HCT116 (cell line): ENCODE measurements around the gene PRR23E. TPM values are rescaled to one million over a fixed set of nuclear protein-coding genes. Genes with fewer than 3 reads are reported as not detected.

Experiments
- ATAC-seq: fragments of 200-7000 bp; cut with Tn5 transposase; 2 replicates; pipeline ENCODE4 v1.9.1; 2020; ENCODE audit warnings: mild to moderate bottlenecking, moderate library complexity
- BruUV-seq: library from RNA; stranded (reverse); fragments of 400-500 nt; replicated peaks from 2 replicates; lab custom pipeline; 2021; lab: Mats Ljungman, UMichigan
- CTCF ChIA-PET: fragments of 300-600 bp; sonication (Branson Sonifier 250); formaldehyde crosslinking; loops from one replicate; lab custom pipeline; 2021; ENCODE audit warnings: antibody characterized with exemption; lab: Charles Lee
- POLR2A ChIA-PET: fragments of 300-600, 350-600 bp; sonication (Branson Sonifier 250); formaldehyde crosslinking; loops from one replicate; lab custom pipeline; 2021; ENCODE audit warnings: antibody characterized with exemption; lab: Charles Lee
- RAD21 ChIA-PET, 2 experiments: fragments of 300-600 bp; sonication (Branson Sonifier 250); formaldehyde crosslinking; loops; one replicate each; lab custom pipeline; 2023; ENCODE audit warnings: low total read pairs in 2 of 2; ENCODE audit not compliant: uncharacterized antibody in 2 of 2, unreplicated experiment in 2 of 2, low non-redundant PET in 1 of 2; lab: Charles Lee
- DNase-seq: peaks from one replicate; pipeline ENCODE4 v3.0.0-alpha.2; 2010; ENCODE audit warnings: low read depth, low spot score
- H2AFZ ChIP-seq: fragments of 200-600 bp; shearing (Covaris generic), sonication (generic); 2 replicates; pipeline ENCODE4 v1.6.1; 2017; ENCODE audit warnings: low read depth, mixed run types, mixed read lengths, antibody characterized with exemption, low read length; ENCODE audit not compliant: poor library complexity, severe bottlenecking
- H3K27ac ChIP-seq: 2 replicates; pipeline ENCODE4 v1.5.1; 2012; ENCODE audit warnings: low read depth, low read length
- H3K27me3 ChIP-seq: fragments of 200-600 bp; sonication (generic); 2 replicates; pipeline ENCODE4 v1.6.1; 2016; ENCODE audit warnings: mixed run types, low read length, mixed read lengths; ENCODE audit not compliant: insufficient read depth
- H3K36me3 ChIP-seq, 2 experiments: fragments of 200-500 bp in 1 of 2; fragments of 200-600 bp in 1 of 2; sonication (Bioruptor generic) in 1 of 2; sonication (generic) in 1 of 2; 2 replicates each; pipeline versions ENCODE4 v1.5.1 to v1.6.1; 2014 to 2016; ENCODE audit warnings: low read length in 2 of 2, inconsistent platforms in 1 of 2, mixed read lengths in 1 of 2, mixed run types in 1 of 2; ENCODE audit not compliant: insufficient read depth in 2 of 2, control insufficient read depth in 1 of 2
- H3K4me1 ChIP-seq, 2 experiments: fragments of 200-600 bp in 1 of 2; sonication (generic) in 1 of 2; 2 replicates each; pipeline versions ENCODE4 v1.5.1 to v1.6.1; 2012 to 2017; ENCODE audit warnings: low read length in 2 of 2, inconsistent platforms in 1 of 2, mild to moderate bottlenecking in 1 of 2, mixed read lengths in 1 of 2, mixed run types in 1 of 2, moderate library complexity in 1 of 2; ENCODE audit not compliant: insufficient read depth in 2 of 2, control insufficient read depth in 1 of 2
- H3K4me2 ChIP-seq: fragments of 200-600 bp; sonication (generic); 2 replicates; pipeline ENCODE4 v1.6.1; 2017; ENCODE audit warnings: mixed run types, low read length, mixed read lengths
- H3K4me3 ChIP-seq, 2 experiments: fragments of 200-600 bp in 1 of 2; sonication (generic) in 1 of 2; replicated peaks in 1 of 2; 2 replicates each; pipeline ENCODE4 v1.5.1; 2011 to 2016; ENCODE audit warnings: low read length in 2 of 2, control low read depth in 1 of 2, low read depth in 1 of 2, mild to moderate bottlenecking in 1 of 2, mixed read lengths in 1 of 2, mixed run types in 1 of 2
- H3K79me2 ChIP-seq: fragments of 200-600 bp; sonication (generic); 2 replicates; pipeline ENCODE4 v1.6.1; 2017; ENCODE audit warnings: mild to moderate bottlenecking, mixed run types, low read length, moderate library complexity, mixed read lengths; ENCODE audit not compliant: insufficient read depth
- H3K9ac ChIP-seq: fragments of 200-600 bp; sonication (generic); 2 replicates; pipeline ENCODE4 v1.6.1; 2016; ENCODE audit warnings: low read length, mixed read lengths
- H3K9me2 ChIP-seq: fragments of 200-600 bp; sonication (generic), shearing (Covaris generic); 2 replicates; pipeline ENCODE4 v1.6.1; 2017; ENCODE audit warnings: mixed run types, mild to moderate bottlenecking, moderate library complexity; ENCODE audit not compliant: insufficient read depth
- H3K9me3 ChIP-seq, 2 experiments: fragments of 200-500 bp in 1 of 2; fragments of 200-600 bp in 1 of 2; sonication (Bioruptor generic) in 1 of 2; sonication (generic) in 1 of 2; 2 replicates each; pipeline ENCODE4 v1.6.1; 2014 to 2017; ENCODE audit warnings: low read length in 2 of 2, mixed read lengths in 2 of 2, inconsistent platforms in 1 of 2, low read depth in 1 of 2, mild to moderate bottlenecking in 1 of 2, mixed run types in 1 of 2, moderate library complexity in 1 of 2; ENCODE audit not compliant: control insufficient read depth in 1 of 2, insufficient read depth in 1 of 2
- H4K20me1 ChIP-seq: fragments of 200-600 bp; sonication (generic), shearing (Covaris generic); 2 replicates; pipeline ENCODE4 v1.6.1; 2017; ENCODE audit warnings: mixed run types, mild to moderate bottlenecking, moderate library complexity; ENCODE audit not compliant: insufficient read depth
- CBX3 ChIP-seq: IDR thresholded peaks from 2 replicates; pipeline ENCODE4 v1.6.1; 2012; ENCODE audit warnings: low read depth
- CEBPB ChIP-seq: IDR thresholded peaks from 2 replicates; pipeline ENCODE4 v1.6.1; 2012; ENCODE audit warnings: low read depth
- EGR1 ChIP-seq: IDR thresholded peaks from 2 replicates; pipeline ENCODE4 v1.6.1; 2012; ENCODE audit warnings: low read depth
- ELF1 ChIP-seq: IDR thresholded peaks from 2 replicates; pipeline ENCODE4 v1.6.1; 2012; ENCODE audit warnings: low read depth, borderline replicate concordance
- EZH2 ChIP-seq: fragments of 200-600 bp; sonication (generic); IDR thresholded peaks from 2 replicates; pipeline ENCODE4 v1.6.1; 2017; ENCODE audit warnings: antibody characterized with exemption, mixed run types
- EZH2phosphoT487 ChIP-seq: fragments of 200-600 bp; IDR thresholded peaks from 2 replicates; pipeline ENCODE4 v1.6.1; 2018; ENCODE audit warnings: antibody characterized with exemption, borderline replicate concordance
- JUND ChIP-seq: IDR thresholded peaks from 2 replicates; pipeline ENCODE4 v1.6.1; 2012
- POLR2A ChIP-seq: IDR thresholded peaks from 2 replicates; pipeline ENCODE4 v1.7.0; 2011; ENCODE audit warnings: borderline replicate concordance; ENCODE audit not compliant: insufficient read depth, insufficient read length; ENCODE audit errors: extremely low read depth
- RAD21 ChIP-seq: IDR thresholded peaks from 2 replicates; pipeline ENCODE4 v1.6.1; 2012; ENCODE audit warnings: low read depth, mild to moderate bottlenecking
- SIN3A ChIP-seq: IDR thresholded peaks from 2 replicates; pipeline ENCODE4 v1.6.1; 2012; ENCODE audit warnings: low read depth
- SP1 ChIP-seq: IDR thresholded peaks from 2 replicates; pipeline ENCODE4 v1.6.1; 2012; ENCODE audit warnings: low read depth
- SRF ChIP-seq: IDR thresholded peaks from 2 replicates; pipeline ENCODE4 v1.6.1; 2012; ENCODE audit warnings: low read depth
- YY1 ChIP-seq: IDR thresholded peaks from 2 replicates; pipeline ENCODE4 v1.6.1; 2011; ENCODE audit warnings: low read length, low read depth, moderate library complexity, mild to moderate bottlenecking; ENCODE audit not compliant: insufficient replicate concordance; ENCODE audit errors: extremely low read depth
- ZFX ChIP-seq: fragments of 450-650 bp; IDR thresholded peaks from 2 replicates; pipeline ENCODE4 v1.6.1; 2017
- ZNF274 ChIP-seq: fragments of 200-500 bp; sonication (Bioruptor generic); IDR thresholded peaks from 2 replicates; pipeline ENCODE4 v1.6.1; 2014; ENCODE audit warnings: mild to moderate bottlenecking, low read depth, low read length, inconsistent platforms
- intact Hi-C: fragments of 100-400 bp; cut with micrococcal nuclease; formaldehyde crosslinking; loops from 2 replicates; pipeline ENCODE4 v1.10.0; 2022
- total RNA-seq: library from RNA; stranded (reverse); gene quantifications from one replicate; pipeline ENCODE4 v1.2.1, GENCODE V29; 2021; ENCODE audit not compliant: unreplicated experiment
- TF ChIP-seq, protein P1 (sequence below): IDR thresholded peaks from 2 replicates; pipeline ENCODE4 v1.6.1; 2012
- TF ChIP-seq, protein P2 (sequence below): IDR thresholded peaks from 2 replicates; pipeline ENCODE4 v1.6.1; 2012; ENCODE audit warnings: low read depth
- TF ChIP-seq, protein P3 (sequence below): IDR thresholded peaks from 2 replicates; pipeline ENCODE4 v1.6.1; 2011; ENCODE audit warnings: mild to moderate bottlenecking, low read length, moderate library complexity; ENCODE audit not compliant: insufficient replicate concordance; ENCODE audit errors: extremely low read depth
- TF ChIP-seq, protein P4 (sequence below), 3 experiments: fragments of 200-600 bp in 1 of 3; sonication (generic) in 1 of 3; IDR thresholded peaks in 2 of 3; conservative IDR thresholded peaks in 1 of 3; 2 replicates each; pipeline ENCODE4 v1.5.1; 2012 to 2017; ENCODE audit warnings: low read depth in 2 of 3, low read length in 2 of 3, antibody characterized with exemption in 1 of 3, borderline replicate concordance in 1 of 3, control low read depth in 1 of 3, mild to moderate bottlenecking in 1 of 3, mixed read lengths in 1 of 3, mixed run types in 1 of 3, moderate library complexity in 1 of 3; ENCODE audit not compliant: insufficient read depth in 1 of 3

Gene PRR23E
- total RNA-seq, 1 experiment from 2014 or later, result not detected

DNA sequence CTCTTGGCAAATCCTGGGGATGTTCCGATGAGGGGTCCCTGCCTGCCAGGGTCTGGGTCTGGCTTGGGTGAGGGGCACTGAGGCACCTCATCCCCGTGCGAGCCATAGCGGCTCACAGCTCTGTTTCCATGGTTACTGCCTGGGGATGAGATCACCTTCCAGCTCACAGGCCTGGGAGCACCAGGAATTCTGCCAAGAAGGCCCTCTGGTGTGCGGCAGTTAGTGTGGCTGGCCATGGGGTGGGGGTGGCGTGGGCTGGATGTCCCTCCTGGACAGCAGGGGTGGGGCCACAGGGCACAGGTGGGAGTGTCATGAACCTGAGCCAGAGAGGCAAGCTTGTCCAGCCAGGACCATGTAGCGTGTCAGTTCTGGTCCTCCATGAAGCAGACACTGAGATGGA lies 22.1 kb upstream of the PRR23E start (continued):
- TF ChIP-seq SRF, result no peak
- TF ChIP-seq, protein P1, sequence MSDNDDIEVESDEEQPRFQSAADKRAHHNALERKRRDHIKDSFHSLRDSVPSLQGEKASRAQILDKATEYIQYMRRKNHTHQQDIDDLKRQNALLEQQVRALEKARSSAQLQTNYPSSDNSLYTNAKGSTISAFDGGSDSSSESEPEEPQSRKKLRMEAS, result no peak
- TF ChIP-seq RAD21, result no peak
- TF ChIP-seq EZH2, result no peak
- no peak for TF ChIP-seq EZH2phosphoT487
- TF ChIP-seq ZNF274, result no peak
- no peak for TF ChIP-seq CBX3
- no peak for TF ChIP-seq EGR1

DNA sequence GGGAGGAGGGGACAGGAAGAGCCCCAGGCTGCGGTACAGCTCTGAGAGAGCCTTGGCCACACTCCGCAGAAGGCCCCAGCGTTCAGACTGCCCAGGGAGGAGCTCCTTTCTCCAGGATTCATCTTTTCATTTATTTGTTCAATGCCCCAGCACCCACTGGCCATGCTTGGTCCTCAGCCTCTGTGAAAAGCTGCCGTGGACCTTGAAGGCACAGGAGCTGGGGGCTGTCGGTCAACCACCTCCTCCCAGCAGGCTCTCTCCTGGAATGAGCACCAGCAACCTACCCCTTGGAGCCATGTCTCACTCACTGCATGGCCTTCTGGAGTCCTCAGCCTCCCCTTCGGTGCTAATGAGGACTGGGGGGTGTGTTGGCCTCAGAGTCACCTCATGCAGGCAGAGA lies 21.6 kb upstream of the PRR23E start:
- Histone ChIP-seq H3K79me2 (no peaks in the 10 kb centered on the region), H2AFZ (no peak overlapping the region), H3K9ac (no peak overlapping the region), H3K9me2 (no peaks in the 10 kb centered on the region), H3K4me2 (no peak overlapping the region), H3K4me3 (no peak overlapping the region), H3K9me3 (no peaks in the 10 kb centered on the region), H4K20me1 (no peaks in the 10 kb centered on the region), H3K36me3 (no peaks in the 10 kb centered on the region), H3K27me3 (peaks cover 20% of the 10 kb centered on the region; the same call in 1 of the 2 replicates), H3K4me1 (peaks cover 14 to 20% of the 10 kb centered on the region in 2 experiments), H3K27ac (no peak overlapping the region)
- no peak for ATAC-seq
- intact Hi-C loops, result no loop called here
- ChIA-PET RAD21 (no interaction called here), CTCF (interaction anchor here (0.8 kb wide), 1 partner anchor 10 kb away, joined by 3 read pairs; no protein-coding TSS in a partner anchor), POLR2A (no interaction called here)
- DNase-seq, result no peak
- no TSS peak for BruUV-seq
- no peak for TF ChIP-seq SP1
- TF ChIP-seq, protein P1, result no peak
- TF ChIP-seq, protein P2, sequence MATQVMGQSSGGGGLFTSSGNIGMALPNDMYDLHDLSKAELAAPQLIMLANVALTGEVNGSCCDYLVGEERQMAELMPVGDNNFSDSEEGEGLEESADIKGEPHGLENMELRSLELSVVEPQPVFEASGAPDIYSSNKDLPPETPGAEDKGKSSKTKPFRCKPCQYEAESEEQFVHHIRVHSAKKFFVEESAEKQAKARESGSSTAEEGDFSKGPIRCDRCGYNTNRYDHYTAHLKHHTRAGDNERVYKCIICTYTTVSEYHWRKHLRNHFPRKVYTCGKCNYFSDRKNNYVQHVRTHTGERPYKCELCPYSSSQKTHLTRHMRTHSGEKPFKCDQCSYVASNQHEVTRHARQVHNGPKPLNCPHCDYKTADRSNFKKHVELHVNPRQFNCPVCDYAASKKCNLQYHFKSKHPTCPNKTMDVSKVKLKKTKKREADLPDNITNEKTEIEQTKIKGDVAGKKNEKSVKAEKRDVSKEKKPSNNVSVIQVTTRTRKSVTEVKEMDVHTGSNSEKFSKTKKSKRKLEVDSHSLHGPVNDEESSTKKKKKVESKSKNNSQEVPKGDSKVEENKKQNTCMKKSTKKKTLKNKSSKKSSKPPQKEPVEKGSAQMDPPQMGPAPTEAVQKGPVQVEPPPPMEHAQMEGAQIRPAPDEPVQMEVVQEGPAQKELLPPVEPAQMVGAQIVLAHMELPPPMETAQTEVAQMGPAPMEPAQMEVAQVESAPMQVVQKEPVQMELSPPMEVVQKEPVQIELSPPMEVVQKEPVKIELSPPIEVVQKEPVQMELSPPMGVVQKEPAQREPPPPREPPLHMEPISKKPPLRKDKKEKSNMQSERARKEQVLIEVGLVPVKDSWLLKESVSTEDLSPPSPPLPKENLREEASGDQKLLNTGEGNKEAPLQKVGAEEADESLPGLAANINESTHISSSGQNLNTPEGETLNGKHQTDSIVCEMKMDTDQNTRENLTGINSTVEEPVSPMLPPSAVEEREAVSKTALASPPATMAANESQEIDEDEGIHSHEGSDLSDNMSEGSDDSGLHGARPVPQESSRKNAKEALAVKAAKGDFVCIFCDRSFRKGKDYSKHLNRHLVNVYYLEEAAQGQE, result no peak
- TF ChIP-seq SRF, result no peak
- no peak for TF ChIP-seq ZFX
- no peak for TF ChIP-seq ZNF274
- TF ChIP-seq, protein P3, sequence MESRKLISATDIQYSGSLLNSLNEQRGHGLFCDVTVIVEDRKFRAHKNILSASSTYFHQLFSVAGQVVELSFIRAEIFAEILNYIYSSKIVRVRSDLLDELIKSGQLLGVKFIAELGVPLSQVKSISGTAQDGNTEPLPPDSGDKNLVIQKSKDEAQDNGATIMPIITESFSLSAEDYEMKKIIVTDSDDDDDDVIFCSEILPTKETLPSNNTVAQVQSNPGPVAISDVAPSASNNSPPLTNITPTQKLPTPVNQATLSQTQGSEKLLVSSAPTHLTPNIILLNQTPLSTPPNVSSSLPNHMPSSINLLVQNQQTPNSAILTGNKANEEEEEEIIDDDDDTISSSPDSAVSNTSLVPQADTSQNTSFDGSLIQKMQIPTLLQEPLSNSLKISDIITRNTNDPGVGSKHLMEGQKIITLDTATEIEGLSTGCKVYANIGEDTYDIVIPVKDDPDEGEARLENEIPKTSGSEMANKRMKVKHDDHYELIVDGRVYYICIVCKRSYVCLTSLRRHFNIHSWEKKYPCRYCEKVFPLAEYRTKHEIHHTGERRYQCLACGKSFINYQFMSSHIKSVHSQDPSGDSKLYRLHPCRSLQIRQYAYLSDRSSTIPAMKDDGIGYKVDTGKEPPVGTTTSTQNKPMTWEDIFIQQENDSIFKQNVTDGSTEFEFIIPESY, result no peak
- TF ChIP-seq CEBPB, result no peak
- TF ChIP-seq JUND, result no peak
- no peak for TF ChIP-seq EGR1
- TF ChIP-seq YY1, result no peak
- TF ChIP-seq SIN3A, result no peak
- TF ChIP-seq ELF1, result no peak
- no peak for TF ChIP-seq RAD21
- TF ChIP-seq, protein P4, sequence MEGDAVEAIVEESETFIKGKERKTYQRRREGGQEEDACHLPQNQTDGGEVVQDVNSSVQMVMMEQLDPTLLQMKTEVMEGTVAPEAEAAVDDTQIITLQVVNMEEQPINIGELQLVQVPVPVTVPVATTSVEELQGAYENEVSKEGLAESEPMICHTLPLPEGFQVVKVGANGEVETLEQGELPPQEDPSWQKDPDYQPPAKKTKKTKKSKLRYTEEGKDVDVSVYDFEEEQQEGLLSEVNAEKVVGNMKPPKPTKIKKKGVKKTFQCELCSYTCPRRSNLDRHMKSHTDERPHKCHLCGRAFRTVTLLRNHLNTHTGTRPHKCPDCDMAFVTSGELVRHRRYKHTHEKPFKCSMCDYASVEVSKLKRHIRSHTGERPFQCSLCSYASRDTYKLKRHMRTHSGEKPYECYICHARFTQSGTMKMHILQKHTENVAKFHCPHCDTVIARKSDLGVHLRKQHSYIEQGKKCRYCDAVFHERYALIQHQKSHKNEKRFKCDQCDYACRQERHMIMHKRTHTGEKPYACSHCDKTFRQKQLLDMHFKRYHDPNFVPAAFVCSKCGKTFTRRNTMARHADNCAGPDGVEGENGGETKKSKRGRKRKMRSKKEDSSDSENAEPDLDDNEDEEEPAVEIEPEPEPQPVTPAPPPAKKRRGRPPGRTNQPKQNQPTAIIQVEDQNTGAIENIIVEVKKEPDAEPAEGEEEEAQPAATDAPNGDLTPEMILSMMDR (IDR thresholded peaks at IDR 0.05 in 2 of 3, conservative IDR thresholded peaks at IDR 0.05 in 1 of 3; ENCODE audit: borderline replicate concordance in 1 of 3, insufficient read depth in 1 of 3, low read depth in 2 of 3, low read length in 2 of 3), result no peak
- no peak for TF ChIP-seq POLR2A
